SJSA1 (cell line): ENCODE results near the gene LRCH3. TPM values are rescaled to one million over a fixed set of nuclear protein-coding genes. Genes with fewer than 3 reads are reported as not detected.
"Not testable (repeated sequence)": the region's sequence is repeated elsewhere in the genome, so short reads cannot be mapped to it uniquely, and the experiment has no call there.

Experiments
- DNase-seq, 2 experiments: peaks; one replicate each; pipeline ENCODE4 v3.0.0-alpha.2; 2015 to 2020; ENCODE audit warnings: low spot score in 2 of 2, low read depth in 1 of 2
- H3K27ac ChIP-seq: fragments of 250-450 bp; sonication (Bioruptor Pico); 2 replicates; pipeline ENCODE4 v1.5.1; 2020; ENCODE audit warnings: mild to moderate bottlenecking, moderate library complexity
- H3K27me3 ChIP-seq: fragments of 250-450 bp; sonication (Bioruptor Pico); replicated peaks from 2 replicates; pipeline ENCODE4 v1.5.1; 2020; ENCODE audit warnings: mild to moderate bottlenecking, moderate library complexity
- H3K36me3 ChIP-seq: fragments of 250-450 bp; sonication (Bioruptor Pico); 2 replicates; pipeline ENCODE4 v1.5.1; 2020; ENCODE audit warnings: mild to moderate bottlenecking
- H3K4me1 ChIP-seq: fragments of 250-450 bp; sonication (Bioruptor Pico); replicated peaks from 2 replicates; pipeline ENCODE4 v1.6.1; 2021; ENCODE audit warnings: mild to moderate bottlenecking
- H3K4me3 ChIP-seq: fragments of 250-450 bp; sonication (Bioruptor Pico); 2 replicates; pipeline ENCODE4 v1.5.1; 2020; ENCODE audit warnings: mild to moderate bottlenecking
- H3K9me3 ChIP-seq: fragments of 250-450 bp; sonication (Bioruptor Pico); replicated peaks from 2 replicates; pipeline ENCODE4 v1.5.1; 2020; ENCODE audit warnings: mild to moderate bottlenecking
- total RNA-seq: library from RNA; depleted of rRNA; stranded (reverse); fragments of >200 nt; shearing (Covaris generic); gene quantifications from 2 replicates; pipeline ENCODE4 v1.2.3, GENCODE V29; 2014

Gene LRCH3
- total RNA-seq, 1 experiment from 2014 or later, result 21.2 TPM

- no peak overlapping the region for H3K27ac ChIP-seq
- no peaks in the 10 kb centered on the region for H3K9me3 ChIP-seq
- no peaks in the 10 kb centered on the region for H3K27me3 ChIP-seq
- no peak overlapping the region for H3K4me3 ChIP-seq
- no peak for DNase-seq
- peaks cover 30% of the 10 kb centered on the region for H3K36me3 ChIP-seq
- no peaks in the 10 kb centered on the region for H3K4me1 ChIP-seq
Observed at GRCh38 chr3:197873329-197873728, 82.3 kb downstream of the LRCH3 start.

- Histone ChIP-seq H3K27me3 (no peaks in the 10 kb centered on the region), H3K36me3 (peaks cover 35% of the 10 kb centered on the region), H3K27ac (no peak overlapping the region), H3K4me3 (no peak overlapping the region), H3K9me3 (no peaks in the 10 kb centered on the region), H3K4me1 (no peaks in the 10 kb centered on the region)
- DNase-seq, result no peak
Observed at GRCh38 chr3:197874064-197874463, 83.0 kb downstream of the LRCH3 start.

GRCh38 chr3:197874653-197875052 lies 83.6 kb downstream of the LRCH3 start:
- H3K9me3 ChIP-seq, result no peaks in the 10 kb centered on the region
- H3K4me1 ChIP-seq, result no peaks in the 10 kb centered on the region
- DNase-seq, result no peak
- H3K4me3 ChIP-seq, result no peak overlapping the region
- peaks cover 35% of the 10 kb centered on the region for H3K36me3 ChIP-seq
- H3K27ac ChIP-seq, result no peak overlapping the region
- H3K27me3 ChIP-seq, result no peaks in the 10 kb centered on the region

- H3K27me3 ChIP-seq, result no peaks in the 10 kb centered on the region
- no peak for DNase-seq
- peaks cover 33% of the 10 kb centered on the region for H3K36me3 ChIP-seq
- no peaks in the 10 kb centered on the region for H3K9me3 ChIP-seq
- H3K4me1 ChIP-seq, result no peaks in the 10 kb centered on the region
- no peak overlapping the region for H3K27ac ChIP-seq
- H3K4me3 ChIP-seq, result no peak overlapping the region
Observed at GRCh38 chr3:197877902-197878301, 86.8 kb downstream of the LRCH3 start.

- Histone ChIP-seq H3K27ac (no peak overlapping the region), H3K27me3 (no peaks in the 10 kb centered on the region), H3K4me3 (no peak overlapping the region), H3K4me1 (no peaks in the 10 kb centered on the region), H3K9me3 (no peaks in the 10 kb centered on the region), H3K36me3 (peaks cover 28% of the 10 kb centered on the region)
- DNase-seq, result no peak
Observed at GRCh38 chr3:197878427-197878826, 87.4 kb downstream of the LRCH3 start.

- DNase-seq, result no peak
- Histone ChIP-seq H3K27ac (no peak overlapping the region), H3K4me1 (no peaks in the 10 kb centered on the region)
Observed at GRCh38 chr3:197880491-197881269, 89.6 kb downstream of the LRCH3 start.

GRCh38 chr3:197881270-197881969 lies 90.4 kb downstream of the LRCH3 start:
- Histone ChIP-seq H3K4me3 (no peak overlapping the region), H3K4me1 (no peaks in the 10 kb centered on the region), H3K27me3 (no peaks in the 10 kb centered on the region), H3K27ac (no peak overlapping the region), H3K9me3 (no peaks in the 10 kb centered on the region), H3K36me3 (peaks cover 34% of the 10 kb centered on the region)
- DNase-seq, result no peak

More at GRCh38 chr3:197880491-197881269, 89.6 kb downstream of the LRCH3 start:
- Histone ChIP-seq H3K36me3 (peaks cover 37% of the 10 kb centered on the region), H3K27me3 (no peaks in the 10 kb centered on the region), H3K4me3 (no peak overlapping the region), H3K9me3 (no peaks in the 10 kb centered on the region)

GRCh38 chr3:197881970-197882338 lies 90.9 kb downstream of the LRCH3 start:
- H3K27ac ChIP-seq, result no peak overlapping the region
- no peaks in the 10 kb centered on the region for H3K27me3 ChIP-seq
- H3K36me3 ChIP-seq, result peaks cover 33% of the 10 kb centered on the region
- H3K9me3 ChIP-seq, result no peaks in the 10 kb centered on the region
- no peak for DNase-seq
- H3K4me1 ChIP-seq, result no peaks in the 10 kb centered on the region
- no peak overlapping the region for H3K4me3 ChIP-seq

GRCh38 chr3:197882586-197882985 lies 91.5 kb downstream of the LRCH3 start:
- no peak overlapping the region for H3K27ac ChIP-seq

GRCh38 chr3:197883541-197883940 lies 92.5 kb downstream of the LRCH3 start:
- Histone ChIP-seq H3K27ac (no peak overlapping the region), H3K27me3 (no peaks in the 10 kb centered on the region)

More at GRCh38 chr3:197882586-197882985, 91.5 kb downstream of the LRCH3 start:
- no peak for DNase-seq
- H3K27me3 ChIP-seq, result no peaks in the 10 kb centered on the region
- no peaks in the 10 kb centered on the region for H3K9me3 ChIP-seq
- H3K36me3 ChIP-seq, result peaks cover 33% of the 10 kb centered on the region
- no peak overlapping the region for H3K4me3 ChIP-seq
- no peaks in the 10 kb centered on the region for H3K4me1 ChIP-seq

GRCh38 chr3:197884330-197884729 lies 93.3 kb downstream of the LRCH3 start:
- not testable (repeated sequence) for H3K4me3 ChIP-seq, DNase-seq, H3K9me3 ChIP-seq, H3K27me3 ChIP-seq, H3K4me1 ChIP-seq, H3K27ac ChIP-seq
- peaks cover 22% of the 10 kb centered on the region for H3K36me3 ChIP-seq

More at GRCh38 chr3:197883541-197883940, 92.5 kb downstream of the LRCH3 start:
- DNase-seq, result no peak
- Histone ChIP-seq H3K4me1 (no peaks in the 10 kb centered on the region), H3K36me3 (peaks cover 27% of the 10 kb centered on the region), H3K9me3 (no peaks in the 10 kb centered on the region), H3K4me3 (no peak overlapping the region)

GRCh38 chr3:197886052-197886451 lies 95.0 kb downstream of the LRCH3 start:
- H3K4me3 ChIP-seq, H3K9me3 ChIP-seq, DNase-seq, H3K27me3 ChIP-seq, H3K4me1 ChIP-seq, H3K27ac ChIP-seq: not testable (repeated sequence)
- H3K36me3 ChIP-seq, result peaks cover 14% of the 10 kb centered on the region

- not testable (repeated sequence) for DNase-seq, H3K4me3 ChIP-seq, H3K27me3 ChIP-seq, H3K27ac ChIP-seq, H3K9me3 ChIP-seq, H3K4me1 ChIP-seq
- H3K36me3 ChIP-seq, result peaks cover 10% of the 10 kb centered on the region; the same call in 1 of the 2 replicates
Observed at GRCh38 chr3:197887430-197888053, 96.5 kb downstream of the LRCH3 start.

- no peaks in the 10 kb centered on the region for H3K27me3 ChIP-seq
- H3K4me3 ChIP-seq, result no peak overlapping the region
- no peak for DNase-seq
Observed at GRCh38 chr3:197888511-197888910, 97.5 kb downstream of the LRCH3 start.

More at GRCh38 chr3:197888511-197888910, 97.5 kb downstream of the LRCH3 start:
- H3K9me3 ChIP-seq, result no peaks in the 10 kb centered on the region
- H3K4me1 ChIP-seq, result no peaks in the 10 kb centered on the region
- no peak overlapping the region for H3K27ac ChIP-seq
- H3K36me3 ChIP-seq, result peaks cover 9% of the 10 kb centered on the region; the same call in 1 of the 2 replicates
